GM19193 (cell line): ENCODE data around the gene PC.

ENCODE experiments used
- POLR2A ChIP-seq: IDR thresholded peaks from 4 replicates; pipeline ENCODE4 v1.6.1; 2011; ENCODE audit not compliant: insufficient read depth, insufficient read length; ENCODE audit errors: extremely low read depth

PC gene

GRCh38 chr11:66969584-66970225 lies 11.5 kb upstream of the PC start:
- no peak for TF ChIP-seq POLR2A

GRCh38 chr11:66967670-66968425 lies 9.7 kb upstream of the PC start:
- TF ChIP-seq POLR2A, result no peak

GRCh38 chr11:66966351-66966750 lies 8.2 kb upstream of the PC start:
- TF ChIP-seq POLR2A, result no peak

GRCh38 chr11:66964495-66964894 lies 6.3 kb upstream of the PC start:
- TF ChIP-seq POLR2A, result no peak

GRCh38 chr11:66962801-66963200 lies 4.6 kb upstream of the PC start:
- TF ChIP-seq POLR2A, result no peak

- TF ChIP-seq POLR2A, result no peak
Observed at GRCh38 chr11:66962247-66962646, 4.1 kb upstream of the PC start.

GRCh38 chr11:66958956-66959274 lies 732 bp upstream of the PC start:
- TF ChIP-seq POLR2A, result no peak

- TF ChIP-seq POLR2A, result no peak
Observed at GRCh38 chr11:66957971-66958231, 282 bp downstream of the PC start.

GRCh38 chr11:66956689-66957290 lies 1.4 kb downstream of the PC start:
- no peak for TF ChIP-seq POLR2A

- TF ChIP-seq POLR2A, result no peak
Observed at GRCh38 chr11:66953081-66953833, 4.9 kb downstream of the PC start.

- TF ChIP-seq POLR2A, result no peak
Observed at GRCh38 chr11:66951927-66952337, 6.3 kb downstream of the PC start.

- no peak for TF ChIP-seq POLR2A
Observed at GRCh38 chr11:66951135-66951534, 7.0 kb downstream of the PC start.

- TF ChIP-seq POLR2A, result no peak
Observed at GRCh38 chr11:66950112-66950535, 8.1 kb downstream of the PC start.

- no peak for TF ChIP-seq POLR2A
Observed at GRCh38 chr11:66938582-66939135, 19.5 kb downstream of the PC start.

GRCh38 chr11:66937193-66937733 lies 20.9 kb downstream of the PC start:
- no peak for TF ChIP-seq POLR2A
